GM21390 (cell line): Measurements from ENCODE around the gene HOXA10.

Experiments used
- ATAC-seq: cut with Tn5 transposase; IDR thresholded peaks from one replicate; pipeline ENCODE4 v1.9.1; 2021; ENCODE audit not compliant: unreplicated experiment

HOXA10 gene

GRCh38 chr7:27203964-27204594, 30.0 kb upstream of the HOXA10 start:
- ATAC-seq = no peak

DNA sequence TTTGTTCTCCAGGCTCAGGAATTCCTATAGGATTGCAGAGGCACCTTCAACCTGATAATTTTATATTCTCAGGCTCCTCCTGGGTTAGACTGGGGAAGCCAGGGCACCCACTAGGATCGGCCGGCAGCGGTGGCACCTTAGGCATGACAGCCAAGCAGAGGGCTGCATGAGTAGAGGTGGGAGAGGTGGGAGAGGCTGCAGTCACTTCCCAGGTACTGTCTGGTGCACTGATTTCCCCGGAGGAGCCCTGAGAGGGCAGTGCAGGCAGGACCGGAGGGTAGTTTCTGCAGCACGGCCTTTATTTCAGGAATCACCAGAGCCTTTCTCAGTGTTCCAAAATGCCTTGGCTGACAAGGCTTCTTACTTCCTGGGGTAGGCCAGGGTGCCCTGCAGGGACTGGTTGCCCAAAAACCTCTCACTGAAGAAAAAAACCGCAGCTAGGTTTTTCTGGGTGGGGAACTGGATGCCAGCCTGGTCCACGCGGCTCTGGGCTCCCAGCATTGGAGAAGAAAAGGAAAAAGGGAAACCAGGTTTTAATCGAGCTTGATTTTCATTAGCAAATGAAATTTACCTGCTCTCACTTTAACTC, 29.3 kb upstream of the HOXA10 start:
- no peak for ATAC-seq

- ATAC-seq = no peak
Observed at GRCh38 chr7:27202862-27203134, 28.7 kb upstream of the HOXA10 start.

DNA sequence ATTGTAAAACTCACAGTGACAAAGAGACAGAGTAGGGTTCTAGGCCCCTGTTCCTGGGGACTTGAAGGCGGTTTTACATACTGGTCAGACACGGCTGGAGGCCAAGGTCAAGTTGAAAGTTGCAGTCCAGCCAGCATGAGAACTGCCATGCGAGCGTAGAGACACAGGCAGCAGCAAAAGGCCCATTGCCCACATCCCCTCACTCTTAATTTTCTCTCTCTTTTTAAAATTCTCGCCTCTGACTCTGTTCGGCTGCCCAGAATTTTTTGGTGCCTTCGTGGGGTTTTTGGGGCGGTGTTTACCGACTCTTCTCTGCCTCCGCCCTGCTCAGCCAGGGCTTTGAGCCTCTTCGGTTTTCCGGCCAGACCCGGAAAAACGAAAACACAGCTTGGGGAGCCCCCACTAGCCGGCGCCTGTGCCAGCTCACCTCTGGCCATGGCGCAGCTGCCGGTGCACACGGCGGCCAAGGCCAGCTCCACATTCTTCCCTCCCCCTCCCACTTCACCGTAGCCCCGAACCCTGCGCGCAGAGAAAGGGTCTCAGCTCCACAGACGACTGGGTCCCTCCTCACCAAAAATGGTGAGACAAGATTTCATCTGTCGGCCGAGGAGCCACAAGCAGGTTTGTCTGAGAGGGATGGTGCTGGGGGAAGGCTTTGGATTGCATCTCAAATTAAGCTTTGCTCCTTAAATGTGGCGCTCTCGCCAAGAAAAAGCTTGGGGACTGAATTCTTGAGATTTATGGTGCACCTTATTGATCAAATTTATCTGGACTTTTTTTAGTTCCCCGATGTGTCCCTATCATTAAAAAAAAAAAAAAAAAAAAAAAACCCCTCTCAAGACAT, 28.1 kb upstream of the HOXA10 start:
- no peak for ATAC-seq

DNA sequence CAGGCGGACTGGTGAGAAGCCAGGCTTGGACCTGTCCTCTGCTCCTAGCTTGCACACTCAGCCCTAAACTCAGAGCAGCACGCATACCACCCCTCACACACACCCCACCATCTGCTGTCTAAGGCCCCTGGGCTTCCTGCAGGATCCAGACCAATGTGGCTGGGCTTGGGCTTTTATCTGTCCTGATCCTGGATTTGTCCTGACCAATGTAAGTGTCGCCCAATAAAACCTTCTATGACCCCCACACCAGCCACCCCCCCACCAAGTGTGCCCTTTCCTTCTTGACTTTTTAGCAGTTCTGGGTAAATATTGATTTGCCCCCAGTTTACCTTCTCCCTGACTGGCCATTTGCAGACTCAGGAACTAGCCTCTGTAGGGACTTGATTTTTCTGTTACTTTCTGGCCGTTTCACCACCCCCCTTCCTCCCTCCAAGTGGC, 27.5 kb upstream of the HOXA10 start:
- no peak for ATAC-seq

DNA sequence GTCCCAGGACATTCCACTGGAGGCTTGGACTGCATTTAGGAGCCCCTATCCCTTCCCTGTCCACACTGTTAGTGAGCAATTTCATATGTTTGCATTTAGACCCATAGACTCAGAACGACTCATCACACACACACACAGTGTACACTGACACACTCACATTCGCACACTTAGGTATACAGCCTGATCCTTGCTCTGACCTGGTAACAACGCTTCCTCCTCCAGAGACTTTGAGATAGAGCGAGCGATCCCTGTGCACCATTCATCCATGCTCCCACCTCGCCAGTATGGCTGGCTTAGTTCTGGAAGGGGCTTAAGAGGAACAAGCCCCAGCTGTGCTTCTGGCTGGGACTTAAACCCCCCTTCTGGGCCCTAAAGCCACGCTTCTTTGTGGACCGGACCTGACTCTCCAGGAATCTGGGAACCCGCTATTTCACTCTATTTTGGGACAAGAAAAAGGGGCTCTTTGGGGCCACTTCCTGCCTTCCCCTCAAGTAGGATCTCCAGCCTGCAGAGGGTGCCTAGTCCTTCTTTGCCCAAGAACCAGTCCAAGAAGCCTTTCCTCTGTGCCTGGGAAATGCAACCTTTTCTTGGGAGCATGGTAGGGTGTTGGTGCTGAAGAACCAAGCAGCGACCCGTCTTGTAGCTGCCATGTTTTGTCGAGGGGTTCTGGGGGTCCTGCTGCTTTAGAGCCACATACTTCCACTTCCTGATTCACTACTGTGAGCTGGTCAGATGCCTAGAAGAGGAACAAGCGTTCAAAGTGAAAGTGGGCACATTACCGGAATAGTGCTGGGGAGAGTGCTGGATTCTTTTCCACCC, 26.9 kb upstream of the HOXA10 start:
- ATAC-seq = no peak

GRCh38 chr7:27199849-27200760, 26.0 kb upstream of the HOXA10 start, which contains the start of gene HOXA13:
Gene HOXA13, minus strand, starts transcription at chr7:27200091. Its CDS starts 14 bp downstream, at chr7:27200077.
- ATAC-seq = no peak

GRCh38 chr7:27198871-27199801, 25.0 kb upstream of the HOXA10 start:
- no peak for ATAC-seq

- ATAC-seq = no peak
Observed at GRCh38 chr7:27198138-27198841, 24.2 kb upstream of the HOXA10 start.

- ATAC-seq = no peak
Observed at GRCh38 chr7:27197137-27198042, 23.3 kb upstream of the HOXA10 start.

DNA sequence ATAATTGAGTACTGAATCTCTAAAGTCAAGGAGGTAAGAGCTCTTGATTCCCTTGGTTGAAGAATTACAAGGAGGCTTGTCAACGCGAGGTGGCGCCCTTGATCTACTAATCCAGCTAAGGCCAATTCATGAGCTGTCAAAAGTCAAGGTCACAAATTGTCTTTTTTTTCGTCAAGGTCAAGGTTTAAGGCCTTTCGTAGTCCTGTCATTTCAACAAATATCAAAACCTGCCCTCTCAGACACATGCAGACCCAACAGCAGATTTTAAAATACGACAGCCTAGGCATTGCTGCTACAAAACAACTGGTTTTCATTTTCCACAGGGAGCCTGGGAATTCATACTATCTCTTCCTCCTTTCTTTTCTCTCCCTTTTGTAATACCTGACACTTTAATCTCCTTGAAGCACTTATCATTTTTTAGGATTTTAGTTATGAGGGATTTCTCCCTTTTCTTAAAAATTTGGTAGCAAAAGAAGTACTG, 22.2 kb upstream of the HOXA10 start:
- ATAC-seq = no peak

DNA sequence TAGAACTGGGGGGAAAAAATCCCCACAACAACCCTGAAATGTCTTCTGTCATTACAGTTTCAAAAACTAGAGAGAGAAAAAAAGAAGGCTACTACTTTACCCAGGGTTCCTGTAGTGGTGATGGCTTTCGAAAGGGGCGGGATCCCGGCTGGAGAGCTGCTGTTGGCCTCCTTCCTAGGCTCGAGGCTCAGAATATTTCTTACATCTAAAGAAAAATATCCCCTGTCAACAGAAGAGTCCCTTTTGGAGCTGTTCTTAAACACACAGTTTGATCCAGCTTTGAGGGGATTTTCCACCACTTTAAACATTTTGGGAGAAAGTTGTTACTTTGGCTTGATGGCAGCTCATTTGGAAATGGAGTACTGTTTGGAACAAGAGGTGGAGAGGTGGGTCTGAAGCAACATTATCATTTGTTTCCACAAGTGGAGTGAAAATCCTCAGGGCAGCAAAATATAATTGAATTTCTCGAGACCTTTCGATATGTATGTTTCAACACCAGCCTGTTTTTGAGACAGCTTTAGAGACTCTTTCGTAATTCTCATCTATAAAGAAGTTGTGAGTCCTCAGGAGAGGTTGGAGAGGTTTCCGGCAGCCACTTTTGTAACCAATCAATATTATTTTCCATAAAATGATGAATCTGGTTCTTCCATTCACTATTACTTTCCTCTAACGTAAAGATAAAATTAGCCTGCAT, 20.7 kb upstream of the HOXA10 start:
- no peak for ATAC-seq

DNA sequence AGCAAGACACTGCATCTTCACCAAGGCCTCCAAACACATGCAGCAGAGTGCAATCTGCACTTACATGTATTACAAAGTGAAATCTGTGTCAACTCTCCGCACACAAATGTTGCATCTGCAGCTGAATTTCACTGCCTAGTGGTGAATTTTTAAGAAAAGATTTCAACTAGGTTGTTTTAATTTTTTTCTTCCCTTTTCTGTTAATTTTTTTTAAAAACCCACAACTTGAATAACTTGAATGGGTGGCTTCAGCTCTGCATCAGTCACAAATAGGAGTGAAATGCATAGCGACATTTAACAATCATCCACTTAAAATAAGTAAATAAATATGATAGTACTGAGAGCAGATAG, 19.9 kb upstream of the HOXA10 start:
- ATAC-seq = no peak

DNA sequence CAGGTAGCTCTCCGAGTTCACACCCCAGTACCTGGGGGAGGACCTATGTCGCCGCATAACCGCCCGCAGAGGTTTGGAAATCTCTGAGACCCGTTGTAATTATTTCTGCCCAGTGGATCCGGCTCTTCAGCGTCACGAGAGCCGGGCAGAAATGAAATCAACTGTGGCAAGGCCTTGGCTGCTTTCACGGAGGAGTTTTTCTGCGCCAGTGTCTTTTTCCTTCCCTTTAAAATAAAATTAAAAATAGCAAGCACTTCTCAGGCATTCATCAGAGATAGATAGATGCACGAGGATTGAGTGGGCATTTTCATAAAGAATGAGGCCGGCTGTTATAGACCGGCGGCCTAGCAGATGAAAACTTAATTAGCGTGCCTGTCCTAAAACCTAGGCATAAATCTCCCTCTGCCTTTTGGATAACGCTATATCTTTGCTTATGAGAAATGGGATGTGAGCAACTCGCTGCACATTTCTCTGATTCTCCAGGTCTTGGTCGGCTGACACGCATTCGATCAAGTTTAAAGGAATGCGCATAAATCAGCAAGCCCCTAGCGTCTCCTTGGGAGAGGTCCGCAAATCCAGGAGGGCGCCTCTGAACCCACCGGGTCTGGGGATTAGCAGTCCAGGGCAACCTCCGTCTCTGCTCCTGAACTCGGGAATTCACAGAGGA, 19.3 kb upstream of the HOXA10 start:
- ATAC-seq = no peak

GRCh38 chr7:27192546-27193334, 18.6 kb upstream of the HOXA10 start:
- no peak for ATAC-seq
